ENCODE data around the gene C19orf18.

GRCh38 chr19:57914531-57914930 is 59.8 kb downstream of the C19orf18 start:
- TF ChIP-seq POLR2AphosphoS5 (IDR thresholded peaks at IDR 0.05; ENCODE audit: low read depth, low read length) (no peak), SIN3A (IDR thresholded peaks at IDR 0.05; ENCODE audit: borderline replicate concordance, insufficient read depth, low read length) (no peak)

Measured in PFSK-1 (cell line).